PC-9 (cell line): ENCODE measurements around the gene SLC52A1.

ENCODE experiments used
- EZH2 ChIP-seq: fragments of 200-600 bp; sonication (generic); IDR thresholded peaks from 2 replicates; pipeline ENCODE4 v1.8.0; 2017; ENCODE audit warnings: antibody characterized with exemption, low read depth
- TF ChIP-seq, protein P1 (sequence below): fragments of 200-600 bp; sonication (generic); conservative IDR thresholded peaks from 2 replicates; pipeline ENCODE4 v1.6.1; 2017; ENCODE audit warnings: mixed run types, antibody characterized with exemption, mild to moderate bottlenecking, moderate library complexity

DNA sequence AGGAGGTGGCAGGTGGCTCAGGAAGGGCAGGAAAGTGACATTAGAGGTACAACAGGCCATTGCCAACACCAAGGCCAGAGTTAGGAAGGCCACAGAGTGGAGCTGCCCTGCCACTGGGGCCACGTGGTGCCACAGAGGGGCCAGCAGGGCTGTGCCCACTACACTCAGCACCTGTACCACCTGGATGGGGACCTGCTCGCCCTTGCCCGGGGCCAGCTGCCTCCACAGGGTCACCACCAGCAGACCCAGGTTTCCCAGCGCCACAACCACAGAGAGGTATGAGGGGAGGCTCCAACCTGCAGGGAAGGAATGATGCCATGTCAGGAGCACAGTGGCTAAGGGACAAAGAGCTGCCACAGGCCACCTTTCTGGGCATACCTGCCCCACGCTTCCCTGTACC lies 1.2 kb downstream of the SLC52A1 start:
- TF ChIP-seq, protein P1, sequence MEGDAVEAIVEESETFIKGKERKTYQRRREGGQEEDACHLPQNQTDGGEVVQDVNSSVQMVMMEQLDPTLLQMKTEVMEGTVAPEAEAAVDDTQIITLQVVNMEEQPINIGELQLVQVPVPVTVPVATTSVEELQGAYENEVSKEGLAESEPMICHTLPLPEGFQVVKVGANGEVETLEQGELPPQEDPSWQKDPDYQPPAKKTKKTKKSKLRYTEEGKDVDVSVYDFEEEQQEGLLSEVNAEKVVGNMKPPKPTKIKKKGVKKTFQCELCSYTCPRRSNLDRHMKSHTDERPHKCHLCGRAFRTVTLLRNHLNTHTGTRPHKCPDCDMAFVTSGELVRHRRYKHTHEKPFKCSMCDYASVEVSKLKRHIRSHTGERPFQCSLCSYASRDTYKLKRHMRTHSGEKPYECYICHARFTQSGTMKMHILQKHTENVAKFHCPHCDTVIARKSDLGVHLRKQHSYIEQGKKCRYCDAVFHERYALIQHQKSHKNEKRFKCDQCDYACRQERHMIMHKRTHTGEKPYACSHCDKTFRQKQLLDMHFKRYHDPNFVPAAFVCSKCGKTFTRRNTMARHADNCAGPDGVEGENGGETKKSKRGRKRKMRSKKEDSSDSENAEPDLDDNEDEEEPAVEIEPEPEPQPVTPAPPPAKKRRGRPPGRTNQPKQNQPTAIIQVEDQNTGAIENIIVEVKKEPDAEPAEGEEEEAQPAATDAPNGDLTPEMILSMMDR, result no peak
- no peak for TF ChIP-seq EZH2
